ENCODE data around the gene SHISA4.

The SHISA4 gene

DNA sequence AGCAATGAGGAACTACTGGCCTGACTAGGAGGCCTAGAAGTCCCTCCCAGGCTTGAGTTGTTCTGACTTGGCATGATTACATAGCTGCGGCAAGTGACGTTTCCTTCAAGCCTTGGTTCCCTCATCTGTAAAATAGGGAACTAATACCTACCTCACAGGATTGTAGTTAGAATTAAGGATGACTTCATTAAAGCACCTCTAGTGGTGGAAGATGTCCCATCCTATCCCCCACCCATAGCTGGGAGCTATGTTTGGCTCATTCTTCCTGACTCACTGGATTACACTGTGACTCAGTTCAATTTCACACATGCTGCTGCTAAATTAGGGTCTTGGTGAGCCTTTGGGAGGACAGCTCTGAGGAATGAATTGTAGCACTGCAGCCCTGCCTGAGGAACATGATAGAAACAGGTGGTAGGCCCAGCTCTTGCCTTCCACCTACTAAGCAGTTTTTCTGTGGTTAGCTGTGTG lies 6.0 kb upstream of the SHISA4 start:
- DNase-seq: no peak

DNA sequence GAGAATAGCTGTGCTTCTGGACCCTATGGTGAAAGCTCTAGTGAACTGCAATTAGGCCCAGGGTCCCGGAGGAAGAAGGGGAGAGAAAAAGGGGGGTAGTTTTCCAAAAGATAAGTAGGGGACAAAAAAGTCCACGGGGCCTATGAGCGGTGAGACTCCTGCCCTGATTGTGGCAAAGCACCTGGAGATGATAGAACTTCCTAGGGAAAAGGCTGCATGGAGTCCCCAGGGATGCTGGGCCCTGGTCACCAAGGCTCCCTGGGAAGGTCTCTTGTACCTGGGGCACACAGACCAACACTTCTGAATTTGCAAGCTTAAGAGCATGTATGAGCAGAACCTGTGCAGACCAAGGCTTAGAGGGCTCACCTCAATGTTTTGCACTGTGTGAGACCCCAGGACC lies 5.4 kb upstream of the SHISA4 start:
- no peak for DNase-seq

- DNase-seq: no peak
These were observed 4.9 kb upstream of the SHISA4 start for GRCh38 chr1:201883786-201884185.

GRCh38 chr1:201884425-201884824 lies 4.3 kb upstream of the SHISA4 start:
- no peak for DNase-seq

- no peak for DNase-seq
These were observed 3.1 kb upstream of the SHISA4 start for GRCh38 chr1:201885531-201886075.

DNA sequence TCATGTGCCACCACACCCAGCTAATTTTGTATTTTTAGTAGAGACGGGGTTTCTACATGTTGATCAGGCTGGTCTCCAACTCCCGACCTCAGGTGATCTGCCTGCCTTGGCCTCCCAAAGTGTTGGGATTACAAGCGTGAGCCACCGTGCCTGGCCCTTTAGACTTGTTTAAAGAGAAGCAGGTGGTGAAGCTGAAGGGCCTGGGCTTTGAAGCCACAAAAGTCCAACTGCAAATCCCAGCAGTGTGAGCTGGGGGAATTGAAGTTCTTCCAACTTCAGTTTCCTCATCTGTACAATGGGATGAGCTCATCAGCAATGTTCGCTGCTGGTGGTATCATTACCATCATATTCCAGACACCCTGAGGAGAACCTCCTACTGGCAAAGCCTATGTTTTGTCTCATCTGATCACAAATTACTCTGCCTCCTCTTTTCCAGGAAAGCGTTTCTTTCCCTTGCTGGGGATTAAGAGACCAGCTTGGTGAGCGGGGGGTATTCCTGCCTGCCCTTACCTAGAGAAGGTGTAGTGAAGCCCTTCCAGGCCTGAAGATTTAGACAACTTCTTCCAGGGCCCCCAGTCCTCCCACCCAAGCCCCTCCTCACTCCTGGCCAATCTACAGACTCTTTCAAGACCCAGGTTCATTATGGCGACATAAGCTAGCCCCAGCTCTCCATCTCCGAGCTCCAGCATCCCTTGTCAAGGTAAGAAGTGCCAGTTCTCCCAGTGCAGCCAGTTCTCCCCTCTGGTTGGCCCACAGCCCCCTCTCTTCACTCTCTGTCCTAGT lies 2.4 kb upstream of the SHISA4 start:
- no peak for DNase-seq

- no peak for DNase-seq
These were observed 1.4 kb upstream of the SHISA4 start for GRCh38 chr1:201887116-201887866.

GRCh38 chr1:201889090-201889968 lies 631 bp downstream of the SHISA4 start:
- DNase-seq: no peak

GRCh38 chr1:201890223-201890622 lies 1.5 kb downstream of the SHISA4 start:
- DNase-seq: no peak

DNA sequence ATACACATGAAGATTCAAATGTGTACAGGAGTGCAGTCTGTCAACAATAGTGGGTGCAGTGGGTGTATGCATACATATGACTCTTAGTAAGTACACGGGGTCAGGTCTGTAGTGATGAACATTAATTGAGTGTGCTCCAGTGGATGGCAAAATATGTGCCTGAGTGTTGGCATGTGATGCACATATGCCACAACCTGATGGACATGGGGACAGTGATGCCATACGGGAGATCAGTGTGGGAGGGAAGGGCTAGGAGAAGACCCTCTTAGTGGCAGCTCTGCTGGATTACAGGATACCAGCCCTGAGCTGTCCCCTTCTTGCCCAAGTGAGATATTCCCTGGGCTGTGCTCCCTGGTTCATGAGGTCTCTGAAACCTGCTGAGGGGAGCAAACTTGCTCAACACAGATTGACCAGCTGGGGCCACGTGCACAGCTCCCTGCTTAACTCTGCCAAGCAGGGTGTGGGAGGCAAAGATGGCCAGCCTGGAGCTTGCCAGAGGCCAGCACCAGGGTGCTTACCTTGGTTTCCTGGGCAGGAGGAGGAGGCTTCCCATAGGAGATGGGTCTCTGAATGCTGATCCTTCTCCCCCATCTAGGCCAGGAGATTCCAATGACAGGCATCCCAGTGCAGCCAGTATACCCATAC lies 2.2 kb downstream of the SHISA4 start:
- no peak for DNase-seq

DNA sequence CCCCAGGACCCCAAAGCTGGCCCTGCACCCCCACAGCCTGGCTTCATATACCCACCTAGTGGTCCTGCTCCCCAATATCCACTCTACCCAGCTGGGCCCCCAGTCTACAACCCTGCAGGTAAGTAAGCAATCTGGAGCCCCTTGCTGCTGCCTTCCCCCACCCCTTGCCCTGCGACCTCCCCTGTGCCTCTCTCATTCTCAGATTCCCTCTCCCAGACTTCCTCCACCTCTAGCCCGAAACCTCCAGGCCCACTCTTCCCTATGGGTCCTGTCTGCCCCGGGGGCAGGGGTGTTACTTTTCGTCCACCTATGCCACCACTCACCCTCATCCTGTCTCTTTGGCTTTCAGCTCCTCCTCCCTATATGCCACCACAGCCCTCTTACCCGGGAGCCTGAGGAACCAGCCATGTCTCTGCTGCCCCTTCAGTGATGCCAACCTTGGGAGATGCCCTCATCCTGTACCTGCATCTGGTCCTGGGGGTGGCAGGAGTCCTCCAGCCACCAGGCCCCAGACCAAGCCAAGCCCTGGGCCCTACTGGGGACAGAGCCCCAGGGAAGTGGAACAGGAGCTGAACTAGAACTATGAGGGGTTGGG lies 2.9 kb downstream of the SHISA4 start:
- no peak for DNase-seq

GRCh38 chr1:201892211-201892610 lies 3.5 kb downstream of the SHISA4 start:
- no peak for DNase-seq

DNA sequence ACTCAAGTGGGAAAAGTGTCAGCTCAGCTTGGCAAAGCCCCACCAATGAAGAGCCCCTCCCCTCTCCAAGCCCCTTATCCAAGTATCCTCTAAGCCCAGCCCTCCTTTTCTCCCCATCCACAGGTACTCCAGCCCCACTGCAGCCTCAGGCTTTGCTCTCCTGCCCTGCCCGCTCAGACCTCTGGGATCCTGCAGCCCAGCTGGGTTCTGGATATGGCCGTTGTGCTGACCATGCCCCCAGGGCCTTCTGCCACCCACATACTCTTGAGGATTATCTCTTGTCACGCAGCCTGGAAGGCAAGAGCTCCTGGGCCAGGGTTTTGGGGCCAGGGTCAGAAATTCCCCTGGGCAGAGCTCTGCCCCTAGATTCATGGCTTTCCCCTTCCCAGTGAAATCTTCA lies 4.7 kb downstream of the SHISA4 start:
- no peak for DNase-seq

GRCh38 chr1:201894343-201895119 lies 5.8 kb downstream of the SHISA4 start:
- DNase-seq: no peak

GRCh38 chr1:201895120-201895665 lies 6.5 kb downstream of the SHISA4 start:
- DNase-seq: no peak

- peak; percentile 87 for DNase-seq
These were observed 7.5 kb downstream of the SHISA4 start for GRCh38 chr1:201895913-201896807.

- no peak for DNase-seq
These were observed 8.3 kb downstream of the SHISA4 start for GRCh38 chr1:201896951-201897391.

DNA sequence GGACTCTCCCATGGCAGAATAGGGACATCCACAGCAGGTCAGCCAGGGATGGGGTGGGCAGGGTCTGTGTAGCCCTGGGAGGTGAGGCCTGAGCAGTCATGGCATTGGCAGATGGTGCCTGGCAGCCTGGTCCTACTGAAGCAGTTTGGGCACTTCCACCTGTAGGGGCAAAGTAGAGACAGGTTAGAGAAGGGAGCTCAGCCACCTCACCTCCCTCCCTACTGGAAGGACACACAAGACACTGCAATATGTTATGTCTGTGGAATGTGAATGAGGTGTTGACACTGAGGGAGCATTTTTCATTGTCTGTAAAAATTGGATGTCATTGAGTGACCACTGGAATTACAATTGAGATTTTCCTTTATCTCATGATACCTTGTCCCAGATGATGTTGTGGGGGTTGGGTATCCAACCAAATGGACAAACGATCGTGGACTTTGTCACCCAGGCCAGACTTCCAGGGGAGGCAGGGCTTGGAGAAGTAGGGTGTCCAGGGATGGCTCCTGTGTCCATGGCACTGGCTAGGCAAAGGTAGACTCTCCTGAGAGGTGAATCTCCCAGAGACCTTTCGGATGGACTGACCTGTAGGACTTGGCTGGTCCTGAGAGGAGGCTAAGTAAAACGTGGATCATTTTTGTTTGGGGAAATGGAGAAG lies 9.7 kb downstream of the SHISA4 start:
- no peak for DNase-seq

DNA sequence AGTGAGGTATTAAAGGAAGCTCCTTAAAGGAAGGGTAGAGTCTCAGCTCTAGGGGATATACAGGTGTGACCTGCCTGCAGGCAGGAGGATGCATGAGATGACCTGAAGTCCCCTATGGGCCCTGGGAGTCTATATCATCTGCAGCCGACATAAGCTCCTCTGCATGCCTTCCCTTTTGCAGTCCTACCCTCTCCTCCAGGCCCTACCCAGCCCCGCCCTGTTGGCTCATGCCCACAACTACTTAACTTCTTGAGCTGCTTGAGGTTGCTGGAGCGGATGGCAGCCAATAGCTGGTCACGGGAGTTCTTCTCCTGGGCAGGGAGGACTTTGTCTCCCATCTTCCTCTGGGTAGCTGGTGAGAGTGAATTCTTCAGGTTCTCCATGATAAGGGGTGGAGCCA lies 10.3 kb downstream of the SHISA4 start:
- DNase-seq: no peak

Measured in NCI-H1092 treated with DMSO at 0.1 percent for 48 hours (cell line).